ENCODE data around the gene CEBPE.

DNA sequence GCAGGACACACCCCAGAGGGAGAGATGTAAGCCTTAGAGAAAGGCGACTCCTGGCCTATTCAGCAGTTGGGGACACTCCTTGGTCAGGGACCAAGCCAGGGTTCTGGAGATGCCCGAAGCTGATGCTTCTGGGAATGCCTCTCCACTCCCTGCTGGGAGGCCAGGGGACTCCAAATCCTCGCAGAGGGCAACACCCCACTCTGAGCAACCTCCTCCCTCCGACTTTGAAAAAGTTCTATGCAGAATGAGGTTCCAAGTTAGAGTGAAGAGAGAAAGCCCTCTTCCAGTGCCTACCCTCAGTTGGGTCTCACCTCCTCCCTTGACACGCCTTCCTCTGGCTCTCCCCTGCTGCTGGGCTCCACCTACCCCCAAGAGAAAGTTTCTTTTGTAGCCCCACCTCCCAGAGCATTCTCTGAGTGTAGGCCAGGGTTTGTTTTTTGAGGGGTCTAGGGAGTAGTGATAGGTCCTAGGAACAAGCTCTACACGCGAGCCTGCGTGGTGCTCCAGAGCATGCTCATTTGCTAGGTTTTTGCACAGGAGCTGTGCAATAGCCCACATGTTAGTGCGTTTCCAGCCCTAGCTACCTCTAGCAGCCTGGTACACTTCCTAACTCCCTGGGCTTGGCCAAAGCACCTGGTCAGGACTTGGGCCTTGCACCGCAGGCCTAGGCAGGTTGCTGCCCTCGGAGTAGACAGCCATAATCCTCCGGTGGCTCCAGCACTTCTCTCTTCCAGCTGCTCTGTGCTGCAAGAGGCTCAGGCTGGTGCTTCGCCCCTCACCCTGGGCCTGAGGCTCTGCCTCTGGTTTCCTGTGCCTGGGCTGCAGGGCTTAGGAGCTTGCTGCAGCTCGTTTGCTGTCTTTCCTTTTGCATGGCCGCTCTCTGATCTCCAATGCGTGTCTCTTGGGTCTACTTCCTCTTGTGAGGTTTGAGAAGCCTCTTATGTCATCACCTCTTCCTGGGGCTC, 590 bp upstream of the CEBPE start:
- TF ChIP-seq RXRA (IDR thresholded peaks at IDR 0.05) (no peak), RAD21 (IDR thresholded peaks at IDR 0.05) (no peak), CTCF (IDR thresholded peaks at IDR 0.05; ENCODE audit: low read depth, low read length, missing input control) (no peak), YY1 (IDR thresholded peaks at IDR 0.05) (no peak), REST (IDR thresholded peaks at IDR 0.05) (no peak), GABPA (IDR thresholded peaks at IDR 0.05 in 1 of 2, conservative IDR thresholded peaks at IDR 0.05 in 1 of 2) (no peak), HNF4A (conservative IDR thresholded peaks at IDR 0.05) (no peak), TAF1 (conservative IDR thresholded peaks at IDR 0.05) (no peak), FOXA1 (IDR thresholded peaks at IDR 0.05) (no peak)
- TF ChIP-seq, protein P1, sequence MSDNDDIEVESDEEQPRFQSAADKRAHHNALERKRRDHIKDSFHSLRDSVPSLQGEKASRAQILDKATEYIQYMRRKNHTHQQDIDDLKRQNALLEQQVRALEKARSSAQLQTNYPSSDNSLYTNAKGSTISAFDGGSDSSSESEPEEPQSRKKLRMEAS (IDR thresholded peaks at IDR 0.05): no peak
- TF ChIP-seq, protein P2, sequence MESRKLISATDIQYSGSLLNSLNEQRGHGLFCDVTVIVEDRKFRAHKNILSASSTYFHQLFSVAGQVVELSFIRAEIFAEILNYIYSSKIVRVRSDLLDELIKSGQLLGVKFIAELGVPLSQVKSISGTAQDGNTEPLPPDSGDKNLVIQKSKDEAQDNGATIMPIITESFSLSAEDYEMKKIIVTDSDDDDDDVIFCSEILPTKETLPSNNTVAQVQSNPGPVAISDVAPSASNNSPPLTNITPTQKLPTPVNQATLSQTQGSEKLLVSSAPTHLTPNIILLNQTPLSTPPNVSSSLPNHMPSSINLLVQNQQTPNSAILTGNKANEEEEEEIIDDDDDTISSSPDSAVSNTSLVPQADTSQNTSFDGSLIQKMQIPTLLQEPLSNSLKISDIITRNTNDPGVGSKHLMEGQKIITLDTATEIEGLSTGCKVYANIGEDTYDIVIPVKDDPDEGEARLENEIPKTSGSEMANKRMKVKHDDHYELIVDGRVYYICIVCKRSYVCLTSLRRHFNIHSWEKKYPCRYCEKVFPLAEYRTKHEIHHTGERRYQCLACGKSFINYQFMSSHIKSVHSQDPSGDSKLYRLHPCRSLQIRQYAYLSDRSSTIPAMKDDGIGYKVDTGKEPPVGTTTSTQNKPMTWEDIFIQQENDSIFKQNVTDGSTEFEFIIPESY (IDR thresholded peaks at IDR 0.05): no peak
- TF ChIP-seq, protein P3, sequence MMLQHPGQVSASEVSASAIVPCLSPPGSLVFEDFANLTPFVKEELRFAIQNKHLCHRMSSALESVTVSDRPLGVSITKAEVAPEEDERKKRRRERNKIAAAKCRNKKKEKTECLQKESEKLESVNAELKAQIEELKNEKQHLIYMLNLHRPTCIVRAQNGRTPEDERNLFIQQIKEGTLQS (IDR thresholded peaks at IDR 0.05): no peak
